Inferior parietal cortex (tissue), 1 donor: ENCODE data around the gene NACC2.

Source experiments
- DNase-seq: peaks from one replicate; pipeline ENCODE4 v3.0.0-alpha.2; 2016; ENCODE audit errors: extremely low spot score

NACC2 gene

DNA sequence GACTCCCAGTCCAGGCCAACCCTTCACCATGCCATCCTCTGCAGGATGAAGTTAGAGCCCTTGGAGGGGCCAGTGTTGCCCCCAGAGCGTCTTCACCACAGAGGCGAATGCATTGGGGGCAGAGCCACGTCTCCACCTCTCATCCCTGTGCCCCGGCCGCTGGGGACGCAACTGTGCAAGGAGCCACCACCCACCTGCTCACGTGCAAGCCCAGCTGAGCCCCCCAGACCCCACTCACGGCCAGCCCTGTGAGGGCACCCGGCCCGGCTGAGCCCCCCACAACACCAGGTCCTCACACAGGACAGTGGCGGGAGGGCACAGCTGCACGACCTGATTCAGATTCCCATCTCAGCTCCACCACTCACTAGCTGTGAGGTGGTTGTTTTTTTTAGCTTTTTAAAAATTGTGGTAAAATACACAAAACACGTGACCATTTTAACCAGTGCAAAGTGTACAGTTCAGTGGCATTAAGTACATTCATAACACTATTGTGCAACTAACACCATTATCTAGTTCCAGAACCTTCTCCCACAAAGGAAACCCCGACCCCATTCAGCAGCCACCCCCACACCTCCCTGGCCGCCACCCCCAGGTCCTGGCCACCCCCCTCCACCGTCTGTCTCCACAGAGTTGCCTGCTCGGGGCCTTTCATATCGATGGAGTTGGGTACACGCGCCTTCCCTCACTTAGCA lies 100.4 kb downstream of the NACC2 start:
- no peak for DNase-seq

DNA sequence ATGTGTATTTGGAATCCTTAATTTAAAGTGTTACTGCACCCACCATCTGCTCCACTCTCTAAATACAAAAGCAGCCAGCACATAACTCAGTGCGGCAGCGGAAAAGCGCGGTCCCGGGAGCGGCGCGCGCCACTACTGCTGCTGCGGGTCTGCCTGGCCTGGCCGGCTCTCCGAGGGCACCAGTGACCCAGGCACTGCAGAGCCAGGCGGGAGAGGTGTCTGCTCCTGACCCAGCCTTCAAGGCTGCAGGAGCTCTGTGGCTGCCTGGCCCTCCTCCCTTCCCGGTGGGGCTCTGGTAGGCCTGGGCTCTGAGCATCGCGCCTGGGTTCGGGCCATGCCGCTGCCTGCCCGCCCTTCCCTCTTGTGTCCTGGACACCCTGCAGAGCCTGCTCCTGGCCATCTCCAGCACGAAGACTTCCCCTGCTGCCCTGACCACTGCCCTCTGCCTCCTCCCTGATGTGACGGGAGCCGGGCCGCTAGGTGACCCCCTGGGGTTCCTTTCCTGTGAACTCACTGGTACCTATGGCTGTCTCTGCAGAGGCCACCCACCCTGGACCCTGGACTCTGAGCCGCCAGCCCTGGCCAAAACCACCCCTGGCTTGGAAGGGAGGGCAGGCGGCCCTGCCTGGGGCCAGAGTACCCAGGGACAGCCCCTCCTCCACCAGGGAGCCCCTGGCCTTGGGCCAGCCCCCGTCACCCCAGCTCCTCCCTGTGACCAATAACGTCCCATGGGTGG lies 101.2 kb downstream of the NACC2 start:
- DNase-seq: no peak

DNA sequence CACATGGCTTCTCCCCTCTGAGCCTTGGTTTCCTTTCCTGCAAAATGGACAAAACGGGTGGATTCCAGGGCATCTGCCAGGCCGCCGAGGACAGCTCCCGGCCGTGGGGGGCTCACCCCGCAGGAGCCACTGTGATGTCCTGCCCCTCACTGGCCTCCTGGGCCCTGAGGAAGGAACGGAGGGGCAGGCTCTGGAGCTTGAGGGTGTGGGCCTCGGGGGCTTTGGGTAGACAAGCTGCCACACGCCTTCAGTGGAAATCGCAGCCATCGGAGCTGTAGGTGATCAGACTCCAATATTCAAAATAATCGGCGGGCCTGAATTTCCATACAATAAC lies 101.7 kb downstream of the NACC2 start:
- no peak for DNase-seq

DNA sequence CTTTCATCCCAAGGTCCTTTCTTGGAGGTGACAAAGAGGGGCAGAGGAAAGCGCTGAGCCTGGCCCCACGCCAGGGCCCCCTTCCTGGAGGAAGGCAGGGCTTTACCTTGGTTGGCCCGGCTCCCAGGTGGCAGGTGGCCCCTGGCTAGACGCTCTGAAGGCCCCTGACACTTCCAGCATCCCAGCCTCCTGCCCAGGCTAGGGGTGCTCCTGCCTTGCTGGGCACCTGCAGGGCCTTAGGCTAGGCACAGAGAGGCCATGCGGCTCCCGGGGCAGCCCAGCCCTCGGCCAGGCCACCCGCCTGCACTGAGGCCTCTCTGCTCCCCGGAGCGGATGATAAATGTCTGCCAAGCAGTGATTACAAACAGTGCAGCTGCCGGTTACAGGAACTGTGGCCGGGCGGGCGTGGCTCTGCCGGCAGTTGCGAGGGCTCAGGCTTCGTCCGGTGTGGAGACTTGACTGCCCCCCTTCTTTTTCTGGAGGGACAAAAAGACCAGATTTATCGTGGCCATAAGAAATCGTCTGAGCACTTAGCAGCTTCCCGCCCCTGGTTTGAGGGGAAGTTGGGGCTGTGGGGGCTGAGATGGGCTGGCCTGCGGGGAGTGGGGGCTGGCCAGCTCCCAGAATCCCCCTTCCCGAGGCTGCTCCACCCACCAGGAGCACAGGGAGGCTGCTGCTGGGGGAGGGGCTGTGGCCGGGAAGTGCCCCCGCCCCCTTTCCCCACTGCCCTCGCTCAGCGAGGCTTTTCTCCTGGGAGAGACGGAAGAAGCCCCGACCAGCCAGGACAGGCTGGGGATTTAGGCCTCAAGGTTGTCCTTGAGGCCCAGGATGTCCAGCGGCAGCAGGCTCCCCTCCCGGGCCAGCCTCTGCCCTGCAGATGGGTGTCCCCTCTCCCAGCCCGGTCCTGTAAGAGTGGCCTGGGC lies 102.3 kb downstream of the NACC2 start:
- DNase-seq: peak; percentile 20

DNA sequence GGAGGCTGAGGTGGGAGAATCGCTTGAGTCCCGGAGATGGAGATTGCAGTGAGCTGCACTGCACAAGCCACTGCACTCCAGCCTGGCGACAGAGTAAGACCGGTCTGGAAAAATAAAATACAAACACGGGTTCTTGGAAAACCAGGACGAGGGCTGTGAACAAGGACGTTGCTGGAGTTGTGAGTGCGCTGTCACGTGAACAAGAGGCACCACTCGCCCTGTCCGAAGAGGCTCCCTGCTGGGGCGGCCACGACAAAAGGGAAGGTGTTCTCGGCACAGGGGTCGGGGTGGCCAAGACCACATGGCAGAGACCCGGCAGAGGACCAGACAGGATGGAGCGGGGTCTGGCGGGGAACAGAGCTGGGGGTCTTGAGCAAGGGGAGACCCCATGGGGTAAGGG lies 103.3 kb downstream of the NACC2 start:
- no peak for DNase-seq

DNA sequence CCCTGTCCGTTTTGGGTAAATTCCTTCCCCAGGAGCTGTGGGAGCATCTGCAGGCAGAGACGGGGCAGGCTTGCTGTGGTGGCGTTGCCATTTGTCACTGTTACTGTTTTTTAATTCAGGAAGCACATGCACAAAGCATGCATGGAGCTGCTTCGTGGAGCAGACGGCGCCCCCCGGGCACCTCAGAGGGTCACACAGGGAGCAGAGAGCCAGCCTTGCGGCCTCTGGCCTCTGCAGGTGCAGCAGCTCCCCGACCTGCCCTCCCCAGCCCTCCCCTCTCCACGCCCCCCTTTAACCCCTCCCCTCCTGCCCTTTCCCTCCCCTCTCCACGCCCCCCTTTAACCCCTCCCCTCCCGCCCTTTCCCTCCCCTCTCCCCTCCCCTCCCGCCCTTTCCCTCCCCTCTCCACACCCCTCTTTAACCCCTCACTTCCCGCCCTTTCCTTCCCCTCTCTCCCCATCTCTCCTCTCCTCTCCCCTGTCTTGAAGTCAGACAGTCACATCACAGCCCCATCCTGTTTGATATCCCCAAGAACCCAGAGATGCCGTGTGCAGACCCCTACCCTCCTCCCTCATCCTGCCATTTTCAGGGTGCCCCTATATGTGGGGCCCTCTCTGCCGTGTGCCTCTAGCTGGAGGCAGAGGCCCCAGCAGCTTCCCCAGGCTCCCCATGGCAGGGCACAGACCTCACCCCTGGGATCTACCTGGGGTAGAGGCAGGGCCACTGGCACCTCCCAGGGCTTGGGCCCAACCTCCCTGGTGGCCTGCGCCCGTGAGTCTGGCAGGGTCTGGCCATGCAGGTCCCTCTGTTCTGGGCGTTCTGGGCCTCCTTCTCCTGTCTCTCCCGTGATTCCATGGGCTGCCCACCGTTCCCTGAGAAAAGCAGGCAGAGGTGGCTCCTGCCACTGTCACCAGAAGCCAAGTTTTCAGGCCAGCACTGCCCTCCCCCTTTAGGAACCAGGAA lies 104.3 kb downstream of the NACC2 start:
- DNase-seq: no peak

DNA sequence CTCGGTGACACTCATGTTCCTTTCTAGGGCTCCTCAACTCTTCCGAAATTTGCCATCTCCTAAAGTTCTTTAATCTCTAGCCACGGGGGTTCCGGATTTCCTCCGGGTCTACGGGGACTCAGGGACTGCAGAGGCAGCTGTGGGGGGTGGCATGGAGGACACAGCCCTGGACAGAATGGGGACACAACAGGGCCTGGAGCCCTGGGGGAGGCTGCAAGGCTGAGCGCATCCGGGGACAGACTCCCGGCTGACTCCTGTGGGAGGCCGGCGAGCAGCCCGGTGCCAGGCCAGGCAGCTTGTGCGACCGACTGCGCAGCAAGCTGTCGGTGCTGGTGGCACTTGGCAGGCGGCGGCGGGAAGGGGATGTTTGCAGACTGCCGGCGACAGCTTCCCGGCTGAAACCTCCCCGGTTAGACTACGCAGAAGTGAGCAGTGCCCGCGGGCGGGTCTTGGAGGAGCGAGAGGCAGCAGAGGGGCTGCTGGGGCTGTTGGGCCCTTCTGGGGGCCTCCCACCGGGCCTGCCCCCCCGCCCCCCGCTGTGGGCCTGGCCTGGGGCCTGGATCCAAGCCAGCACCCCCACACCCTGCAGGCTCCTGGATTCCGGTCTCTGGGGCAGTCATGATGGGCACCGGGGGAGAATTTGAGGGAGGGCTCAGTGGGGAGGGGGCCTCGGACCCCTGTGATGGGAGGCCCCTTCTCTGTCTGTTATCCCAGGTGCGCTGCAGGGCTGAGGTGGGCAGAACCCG lies 105.2 kb downstream of the NACC2 start:
- DNase-seq: no peak

DNA sequence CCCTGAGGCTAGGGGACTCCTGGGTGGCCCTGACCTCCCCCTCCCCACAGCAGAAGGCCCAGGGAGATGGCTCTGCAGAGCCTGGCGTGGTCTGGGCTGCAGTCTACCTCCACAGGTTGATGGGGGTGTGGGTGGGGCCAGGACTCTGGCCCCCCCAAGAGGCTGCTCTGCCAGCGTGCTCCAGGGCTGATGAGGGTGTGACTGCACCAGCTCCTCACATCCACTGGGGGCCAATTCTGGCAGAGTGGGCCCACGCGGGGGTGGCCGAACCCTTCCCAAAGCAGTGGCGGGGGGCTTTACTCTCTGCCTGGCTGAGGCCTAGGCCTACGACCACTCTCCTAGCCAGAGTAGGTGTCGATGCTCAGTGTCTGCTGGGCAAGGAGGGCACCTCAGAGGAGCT lies 105.9 kb downstream of the NACC2 start:
- no peak for DNase-seq

DNA sequence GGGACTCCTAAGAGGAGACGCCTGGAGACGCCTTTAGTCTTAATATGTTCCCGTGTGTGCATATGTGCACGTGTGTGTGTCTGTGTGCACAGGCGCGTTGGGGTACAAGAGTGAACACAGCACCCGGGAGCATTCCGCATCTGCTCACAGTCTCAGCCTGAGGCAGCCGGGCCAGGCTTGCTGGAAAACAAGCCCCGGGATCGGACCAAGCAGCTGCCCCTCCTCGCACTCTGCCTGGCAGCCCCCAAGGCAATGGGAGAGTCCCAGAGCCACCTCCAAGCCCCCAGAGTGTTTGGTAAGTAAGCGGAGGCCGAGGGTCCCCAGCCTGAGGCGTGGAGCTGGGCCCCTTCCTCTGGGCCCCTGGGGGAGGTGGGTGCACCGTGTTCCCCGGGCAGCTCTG lies 106.6 kb downstream of the NACC2 start:
- no peak for DNase-seq

DNA sequence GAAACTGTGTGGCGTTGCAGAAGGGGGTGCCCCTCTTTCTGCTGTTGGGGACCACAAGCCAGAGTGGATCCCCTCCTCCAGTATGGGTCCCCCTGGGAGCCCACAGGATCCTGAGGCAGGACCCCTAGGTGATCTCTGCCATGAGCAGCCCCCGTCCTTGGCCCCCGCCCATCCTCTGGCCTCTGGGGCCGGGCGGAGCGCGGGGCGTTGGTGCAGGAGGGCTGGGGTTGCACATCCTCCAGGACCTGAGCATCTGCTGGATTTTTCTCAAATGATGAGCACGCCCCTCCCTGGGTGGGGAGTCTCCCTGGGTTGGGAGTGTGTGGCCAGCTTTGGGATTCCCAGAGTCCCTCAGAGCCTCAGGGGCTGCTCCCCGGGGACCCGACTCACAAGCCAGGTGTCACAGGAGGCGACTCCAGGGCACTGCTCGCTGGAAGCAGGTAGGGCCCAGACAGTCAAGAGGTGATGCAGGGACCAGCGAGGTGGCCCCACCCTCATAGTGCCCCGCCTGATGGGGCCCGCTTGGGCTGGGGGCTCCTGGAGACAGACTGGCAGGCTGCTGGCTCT lies 107.2 kb downstream of the NACC2 start:
- DNase-seq: no peak

DNA sequence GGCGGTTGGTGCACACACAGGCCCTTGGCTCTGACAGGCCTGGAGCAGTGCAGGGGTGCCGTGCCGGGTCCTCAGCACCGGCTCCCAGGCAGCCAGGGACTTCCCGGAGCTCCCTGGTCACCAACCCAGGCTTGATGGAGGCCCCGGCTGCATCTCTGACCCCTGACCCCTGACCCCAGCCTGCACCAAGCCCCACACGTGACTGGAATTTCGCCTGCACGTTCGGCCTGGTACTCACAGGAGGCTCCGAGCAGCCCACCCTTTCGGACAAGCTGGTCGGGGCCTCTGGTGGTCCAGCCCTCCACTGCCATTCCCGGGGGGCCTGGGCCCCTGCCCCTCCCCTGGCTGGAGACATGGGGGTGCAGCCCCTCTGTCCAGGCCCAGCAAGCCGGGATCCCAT lies 108.5 kb downstream of the NACC2 start:
- no peak for DNase-seq

DNA sequence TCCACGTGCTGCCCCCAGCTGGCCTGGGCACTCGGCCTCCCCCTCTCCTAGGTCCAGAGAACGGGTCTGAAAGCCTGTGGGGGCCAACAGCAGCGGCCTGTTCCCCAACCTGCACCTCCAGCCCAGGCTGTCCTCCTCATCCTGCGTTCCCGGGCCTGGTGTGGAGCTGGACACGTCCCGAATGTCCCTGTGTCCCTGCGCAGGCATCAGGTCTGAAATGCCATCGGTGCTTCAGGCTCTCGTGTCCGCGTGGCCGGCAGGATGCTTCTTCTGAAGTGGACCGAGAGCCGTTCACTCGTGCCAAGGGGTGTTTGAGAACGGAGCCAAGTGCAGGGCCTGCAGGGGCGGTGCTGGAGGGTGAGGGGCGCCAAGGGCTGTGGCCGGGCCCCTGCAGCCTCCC lies 109.2 kb downstream of the NACC2 start:
- DNase-seq: no peak

DNA sequence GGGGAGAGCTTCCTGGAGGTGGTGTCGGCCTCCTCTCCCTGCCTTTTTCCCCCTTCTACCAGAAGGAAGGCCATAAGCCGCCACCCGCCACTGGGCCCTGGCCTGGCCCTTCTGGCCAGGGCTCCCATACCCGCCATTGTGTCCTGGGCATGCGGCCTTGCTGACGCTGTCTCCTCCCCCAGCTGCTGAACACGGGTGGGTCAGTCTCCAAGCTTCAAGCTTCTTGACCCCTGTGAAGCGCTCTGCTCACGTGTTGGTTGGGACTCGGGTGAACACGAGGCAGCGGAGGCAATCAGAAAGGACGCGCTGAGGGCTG lies 109.7 kb downstream of the NACC2 start:
- no peak for DNase-seq

DNA sequence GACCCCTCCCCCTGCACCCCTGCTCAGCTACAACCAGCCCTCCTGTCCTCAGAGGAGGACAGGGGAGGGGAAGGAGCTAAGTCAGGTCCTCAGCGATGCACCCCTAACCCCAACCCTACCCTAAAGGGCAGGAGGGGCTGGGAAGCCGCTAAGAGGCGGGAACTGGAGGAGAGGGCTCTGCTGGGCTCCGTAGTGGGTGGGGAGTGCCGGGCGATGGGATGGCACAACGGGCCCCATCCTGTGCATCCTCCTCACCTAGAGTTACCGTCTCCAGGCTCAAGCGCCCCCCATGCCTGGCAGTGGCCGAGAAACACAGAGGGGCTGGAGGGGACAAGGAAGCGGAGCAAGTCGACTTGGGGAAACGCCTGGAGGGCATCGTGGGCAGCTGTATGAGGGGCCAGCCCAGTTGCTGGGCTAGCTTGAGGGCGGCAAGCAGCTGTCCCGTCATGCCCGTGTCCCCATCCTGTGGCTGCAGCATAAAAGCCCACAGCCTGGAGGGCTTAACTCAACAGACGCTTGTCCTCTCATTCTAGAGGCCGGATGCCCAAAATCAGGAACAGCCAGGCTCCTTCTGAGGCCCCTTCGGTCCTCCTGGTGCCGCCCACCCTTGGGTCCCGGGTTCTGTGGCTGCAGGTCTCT lies 110.9 kb downstream of the NACC2 start:
- no peak for DNase-seq

DNA sequence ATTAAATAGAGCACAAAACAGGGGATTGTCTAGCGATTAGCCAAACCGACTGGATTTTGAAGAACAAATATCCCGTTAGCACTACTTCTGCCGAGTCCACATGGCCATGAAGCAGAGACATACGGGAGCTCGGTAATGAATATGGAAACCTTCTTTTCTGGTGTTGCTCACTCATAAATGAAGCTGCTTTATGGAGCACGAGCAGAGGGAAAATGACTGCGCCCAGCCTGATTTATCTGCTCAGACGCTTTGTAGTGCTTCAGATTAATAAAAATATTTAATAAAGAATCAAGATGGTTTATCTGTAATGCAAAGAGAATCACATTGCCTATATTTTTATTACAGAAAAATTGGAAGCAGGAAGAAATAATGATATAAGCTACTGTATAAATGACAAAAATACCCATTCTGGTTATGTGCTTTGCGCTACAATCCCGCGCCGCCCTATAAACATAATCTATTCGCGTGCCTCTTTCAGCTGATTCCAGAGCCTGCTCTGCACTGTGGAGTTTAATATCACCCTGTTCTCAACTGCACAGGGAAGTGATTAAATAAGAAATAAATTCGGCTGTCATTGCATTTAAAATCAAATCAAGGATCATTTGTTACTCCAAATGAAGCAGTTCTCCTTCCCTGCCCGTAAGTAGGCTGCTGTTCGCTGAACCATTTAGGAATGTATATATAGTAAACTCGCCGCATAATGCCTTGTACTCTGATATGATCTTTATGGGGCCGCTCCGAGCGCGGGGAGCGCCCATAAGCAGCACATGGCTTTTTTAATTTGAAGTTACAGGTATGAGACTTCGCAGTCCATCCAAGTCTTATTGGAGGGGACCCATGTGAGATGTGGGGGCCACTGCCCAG lies 111.6 kb downstream of the NACC2 start:
- no peak for DNase-seq

DNA sequence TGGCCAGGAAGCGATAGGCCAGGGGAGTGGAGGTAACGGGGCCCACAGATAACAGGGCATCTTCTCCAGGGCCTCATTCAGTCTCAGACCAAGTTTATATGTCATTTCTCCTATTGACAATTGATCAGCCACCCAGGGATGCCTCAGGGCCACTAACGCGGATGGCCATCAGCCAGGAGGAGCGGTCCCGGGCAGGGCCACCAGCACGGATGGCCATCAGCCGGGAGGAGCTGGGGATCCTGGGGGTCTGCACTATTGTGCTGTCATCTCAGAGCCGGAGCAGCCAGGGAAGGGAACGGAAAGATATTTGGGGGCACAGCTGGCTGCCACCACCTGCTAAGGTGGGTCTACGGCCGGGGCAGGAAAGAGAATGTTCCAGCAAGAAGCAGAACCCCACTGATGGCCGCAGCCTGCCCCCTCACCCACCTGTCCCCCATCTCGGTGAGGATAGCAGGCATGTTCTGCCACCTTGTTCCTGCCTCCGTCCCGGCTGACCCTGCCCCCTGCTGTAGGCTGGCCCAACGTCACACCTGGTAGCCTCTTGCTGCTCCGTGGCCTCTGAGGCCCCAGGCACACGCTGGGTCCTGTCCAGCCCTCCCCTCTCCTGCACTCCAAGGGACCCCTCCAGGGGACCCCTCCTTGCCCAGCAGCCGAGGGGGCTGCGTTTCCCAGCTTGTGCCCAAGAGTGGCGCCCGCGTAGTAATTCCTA lies 112.4 kb downstream of the NACC2 start:
- DNase-seq: no peak

DNA sequence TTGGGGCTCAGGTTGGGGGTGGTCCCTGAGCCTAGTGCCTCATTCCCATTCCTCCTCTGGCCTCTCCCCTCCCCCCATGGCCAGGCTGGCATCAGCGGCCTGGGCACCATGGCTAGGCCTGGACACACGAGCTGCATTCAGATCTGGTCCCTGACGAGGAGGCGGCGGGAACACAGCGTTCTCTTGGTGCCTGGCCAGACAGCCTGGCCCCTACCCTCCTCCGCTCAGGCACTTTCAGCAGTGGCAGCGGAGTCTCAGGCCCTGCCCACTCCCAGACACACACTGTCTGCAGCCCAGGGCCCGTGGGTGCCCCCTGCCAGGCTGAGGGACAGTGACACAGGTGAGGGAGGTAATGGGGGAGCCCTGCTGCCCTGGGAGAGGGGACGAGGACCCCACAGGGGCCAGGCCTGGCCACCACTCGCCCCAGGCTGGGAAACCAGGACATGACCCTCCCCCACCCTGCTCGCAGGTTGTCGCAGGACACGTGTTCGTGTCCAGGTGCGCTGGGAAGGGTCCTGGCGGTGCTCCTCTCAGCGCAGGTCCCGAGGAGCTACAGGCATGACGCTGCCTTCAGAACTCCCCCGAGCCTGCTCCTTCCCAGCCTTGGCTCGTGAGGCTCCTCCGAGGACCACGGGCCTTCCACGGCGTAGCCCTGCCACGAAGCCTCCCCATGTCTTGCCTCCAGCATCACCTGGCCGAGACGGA lies 114.0 kb downstream of the NACC2 start:
- DNase-seq: peak; percentile 74
